ENCODE data around the gene PRR11.

PRR11 gene

GRCh38 chr17:59180626-59181025 lies 25.1 kb downstream of the PRR11 start:
- no peaks in the 10 kb centered on the region for H3K4me1 ChIP-seq (ENCODE audit: control insufficient read depth, insufficient read depth, low read length)
- H3K36me3 ChIP-seq (ENCODE audit: control insufficient read depth, insufficient read depth, low read length, severe bottlenecking), result no peaks in the 10 kb centered on the region
- no peak for DNase-seq (ENCODE audit: low read depth)
- no peaks in the 10 kb centered on the region for H3K9me3 ChIP-seq (ENCODE audit: control insufficient read depth, low read length)
- H3K4me3 ChIP-seq (ENCODE audit: low read length), result no peak overlapping the region
- H3K9ac ChIP-seq (ENCODE audit: low read length), result no peak overlapping the region
- no peaks in the 10 kb centered on the region for H3K27me3 ChIP-seq (replicated peaks; ENCODE audit: control insufficient read depth, insufficient read depth, low read length)

GRCh38 chr17:59181481-59181880 lies 25.9 kb downstream of the PRR11 start:
- no peak for DNase-seq (ENCODE audit: low read depth)
- Histone ChIP-seq H3K9ac (ENCODE audit: low read length) (no peak overlapping the region), H3K4me3 (ENCODE audit: low read length) (no peak overlapping the region), H3K9me3 (ENCODE audit: control insufficient read depth, low read length) (no peaks in the 10 kb centered on the region), H3K36me3 (ENCODE audit: control insufficient read depth, insufficient read depth, low read length, severe bottlenecking) (no peaks in the 10 kb centered on the region), H3K4me1 (ENCODE audit: control insufficient read depth, insufficient read depth, low read length) (no peaks in the 10 kb centered on the region), H3K27me3 (replicated peaks; ENCODE audit: control insufficient read depth, insufficient read depth, low read length) (no peaks in the 10 kb centered on the region)

GRCh38 chr17:59185997-59186396 lies 30.5 kb downstream of the PRR11 start:
- H3K36me3 ChIP-seq (ENCODE audit: control insufficient read depth, insufficient read depth, low read length, severe bottlenecking), result no peaks in the 10 kb centered on the region

GRCh38 chr17:59186850-59187249 lies 31.3 kb downstream of the PRR11 start:
- H3K27me3 ChIP-seq (replicated peaks; ENCODE audit: control insufficient read depth, insufficient read depth, low read length), result no peaks in the 10 kb centered on the region
- H3K36me3 ChIP-seq (ENCODE audit: control insufficient read depth, insufficient read depth, low read length, severe bottlenecking), result no peaks in the 10 kb centered on the region
- H3K4me1 ChIP-seq (ENCODE audit: control insufficient read depth, insufficient read depth, low read length), result no peaks in the 10 kb centered on the region
- DNase-seq (ENCODE audit: low read depth), result peak; percentile 22
- no peak overlapping the region for H3K9ac ChIP-seq (ENCODE audit: low read length)
- H3K4me3 ChIP-seq (ENCODE audit: low read length), result no peak overlapping the region
- H3K9me3 ChIP-seq (ENCODE audit: control insufficient read depth, low read length), result no peaks in the 10 kb centered on the region

More at GRCh38 chr17:59185997-59186396, 30.5 kb downstream of the PRR11 start:
- no peak overlapping the region for H3K4me3 ChIP-seq (ENCODE audit: low read length)
- no peaks in the 10 kb centered on the region for H3K27me3 ChIP-seq (replicated peaks; ENCODE audit: control insufficient read depth, insufficient read depth, low read length)
- DNase-seq (ENCODE audit: low read depth), result no peak
- H3K4me1 ChIP-seq (ENCODE audit: control insufficient read depth, insufficient read depth, low read length), result no peaks in the 10 kb centered on the region
- no peaks in the 10 kb centered on the region for H3K9me3 ChIP-seq (ENCODE audit: control insufficient read depth, low read length)
- H3K9ac ChIP-seq (ENCODE audit: low read length), result no peak overlapping the region

- no peak overlapping the region for H3K9ac ChIP-seq (ENCODE audit: low read length)
- no peak for DNase-seq (ENCODE audit: low read depth)
- H3K4me1 ChIP-seq (ENCODE audit: control insufficient read depth, insufficient read depth, low read length), result no peaks in the 10 kb centered on the region
- no peaks in the 10 kb centered on the region for H3K27me3 ChIP-seq (replicated peaks; ENCODE audit: control insufficient read depth, insufficient read depth, low read length)
- no peaks in the 10 kb centered on the region for H3K9me3 ChIP-seq (ENCODE audit: control insufficient read depth, low read length)
- no peaks in the 10 kb centered on the region for H3K36me3 ChIP-seq (ENCODE audit: control insufficient read depth, insufficient read depth, low read length, severe bottlenecking)
- H3K4me3 ChIP-seq (ENCODE audit: low read length), result no peak overlapping the region
These were observed 35.3 kb downstream of the PRR11 start for GRCh38 chr17:59190806-59191205.

- Histone ChIP-seq H3K36me3 (ENCODE audit: control insufficient read depth, insufficient read depth, low read length, severe bottlenecking) (no peaks in the 10 kb centered on the region), H3K9me3 (ENCODE audit: control insufficient read depth, low read length) (no peaks in the 10 kb centered on the region), H3K4me1 (ENCODE audit: control insufficient read depth, insufficient read depth, low read length) (no peaks in the 10 kb centered on the region), H3K4me3 (ENCODE audit: low read length) (no peak overlapping the region), H3K27me3 (replicated peaks; ENCODE audit: control insufficient read depth, insufficient read depth, low read length) (no peaks in the 10 kb centered on the region), H3K9ac (ENCODE audit: low read length) (no peak overlapping the region)
- no peak for DNase-seq (ENCODE audit: low read depth)
These were observed 37.9 kb downstream of the PRR11 start for GRCh38 chr17:59193336-59193862.

- no peak for DNase-seq (ENCODE audit: low read depth)
- Histone ChIP-seq H3K27me3 (replicated peaks; ENCODE audit: control insufficient read depth, insufficient read depth, low read length) (no peaks in the 10 kb centered on the region), H3K36me3 (ENCODE audit: control insufficient read depth, insufficient read depth, low read length, severe bottlenecking) (no peaks in the 10 kb centered on the region), H3K9me3 (ENCODE audit: control insufficient read depth, low read length) (no peaks in the 10 kb centered on the region), H3K4me1 (ENCODE audit: control insufficient read depth, insufficient read depth, low read length) (no peaks in the 10 kb centered on the region), H3K9ac (ENCODE audit: low read length) (no peak overlapping the region), H3K4me3 (ENCODE audit: low read length) (no peak overlapping the region)
These were observed 43.9 kb downstream of the PRR11 start for GRCh38 chr17:59199398-59199797.

GRCh38 chr17:59202320-59202719 lies 46.8 kb downstream of the PRR11 start:
- Histone ChIP-seq H3K27me3 (replicated peaks; ENCODE audit: control insufficient read depth, insufficient read depth, low read length) (no peaks in the 10 kb centered on the region), H3K36me3 (ENCODE audit: control insufficient read depth, insufficient read depth, low read length, severe bottlenecking) (no peaks in the 10 kb centered on the region)

GRCh38 chr17:59219370-59219769 lies 63.8 kb downstream of the PRR11 start:
- no peak overlapping the region for H3K9ac ChIP-seq (ENCODE audit: low read length)
- H3K4me1 ChIP-seq (ENCODE audit: control insufficient read depth, insufficient read depth, low read length), result peaks cover 11% of the 10 kb centered on the region
- no peak for DNase-seq (ENCODE audit: low read depth)
- H3K4me3 ChIP-seq (ENCODE audit: low read length), result no peak overlapping the region
- no peaks in the 10 kb centered on the region for H3K27me3 ChIP-seq (replicated peaks; ENCODE audit: control insufficient read depth, insufficient read depth, low read length)
- H3K36me3 ChIP-seq (ENCODE audit: control insufficient read depth, insufficient read depth, low read length, severe bottlenecking), result peaks cover 5% of the 10 kb centered on the region
- no peaks in the 10 kb centered on the region for H3K9me3 ChIP-seq (ENCODE audit: control insufficient read depth, low read length)

More at GRCh38 chr17:59202320-59202719, 46.8 kb downstream of the PRR11 start:
- no peak overlapping the region for H3K9ac ChIP-seq (ENCODE audit: low read length)
- H3K4me3 ChIP-seq (ENCODE audit: low read length), result no peak overlapping the region
- H3K4me1 ChIP-seq (ENCODE audit: control insufficient read depth, insufficient read depth, low read length), result no peaks in the 10 kb centered on the region
- DNase-seq (ENCODE audit: low read depth), result no peak
- H3K9me3 ChIP-seq (ENCODE audit: control insufficient read depth, low read length), result no peaks in the 10 kb centered on the region

GRCh38 chr17:59219992-59220327 lies 64.4 kb downstream of the PRR11 start:
- Histone ChIP-seq H3K36me3 (ENCODE audit: control insufficient read depth, insufficient read depth, low read length, severe bottlenecking) (peaks cover under 1% of the 10 kb centered on the region), H3K4me3 (ENCODE audit: low read length) (peak overlapping the region; percentile 88), H3K4me1 (ENCODE audit: control insufficient read depth, insufficient read depth, low read length) (peaks cover 11% of the 10 kb centered on the region), H3K27me3 (replicated peaks; ENCODE audit: control insufficient read depth, insufficient read depth, low read length) (no peaks in the 10 kb centered on the region), H3K9ac (ENCODE audit: low read length) (peak overlapping the region; percentile 52), H3K9me3 (ENCODE audit: control insufficient read depth, low read length) (no peaks in the 10 kb centered on the region)
- no peak for DNase-seq (ENCODE audit: low read depth)

GRCh38 chr17:59220328-59221158 lies 65.0 kb downstream of the PRR11 start, which contains the start of gene GDPD1:
Gene GDPD1, plus strand, starts transcription at chr17:59220511. Its CDS starts 99 bp downstream, at chr17:59220610.
- no peaks in the 10 kb centered on the region for H3K9me3 ChIP-seq (ENCODE audit: control insufficient read depth, low read length)
- H3K36me3 ChIP-seq (ENCODE audit: control insufficient read depth, insufficient read depth, low read length, severe bottlenecking), result no peaks in the 10 kb centered on the region
- H3K4me3 ChIP-seq (ENCODE audit: low read length), result peak within 1 kb of the TSS; percentile 88
- peak; percentile 98 for DNase-seq (ENCODE audit: low read depth)
- peak within 1 kb of the TSS; percentile 80 for H3K9ac ChIP-seq (ENCODE audit: low read length)
- no peaks in the 10 kb centered on the region for H3K27me3 ChIP-seq (replicated peaks; ENCODE audit: control insufficient read depth, insufficient read depth, low read length)
- peaks cover 11% of the 10 kb centered on the region for H3K4me1 ChIP-seq (ENCODE audit: control insufficient read depth, insufficient read depth, low read length)

Data from adipocyte (in vitro differentiated cells).